Measurements from ENCODE around the gene TMEM258. TPM values are rescaled to one million over a fixed set of nuclear protein-coding genes. Genes with fewer than 3 reads are reported as not detected.

The TMEM258 gene
- total and polyA plus RNA-seq, 9 of the 15 experiments (the other 6 are each of a cell fraction or from before 2014, with no cell fraction given), result 97.2 to 856 (median 231) TPM

DNA sequence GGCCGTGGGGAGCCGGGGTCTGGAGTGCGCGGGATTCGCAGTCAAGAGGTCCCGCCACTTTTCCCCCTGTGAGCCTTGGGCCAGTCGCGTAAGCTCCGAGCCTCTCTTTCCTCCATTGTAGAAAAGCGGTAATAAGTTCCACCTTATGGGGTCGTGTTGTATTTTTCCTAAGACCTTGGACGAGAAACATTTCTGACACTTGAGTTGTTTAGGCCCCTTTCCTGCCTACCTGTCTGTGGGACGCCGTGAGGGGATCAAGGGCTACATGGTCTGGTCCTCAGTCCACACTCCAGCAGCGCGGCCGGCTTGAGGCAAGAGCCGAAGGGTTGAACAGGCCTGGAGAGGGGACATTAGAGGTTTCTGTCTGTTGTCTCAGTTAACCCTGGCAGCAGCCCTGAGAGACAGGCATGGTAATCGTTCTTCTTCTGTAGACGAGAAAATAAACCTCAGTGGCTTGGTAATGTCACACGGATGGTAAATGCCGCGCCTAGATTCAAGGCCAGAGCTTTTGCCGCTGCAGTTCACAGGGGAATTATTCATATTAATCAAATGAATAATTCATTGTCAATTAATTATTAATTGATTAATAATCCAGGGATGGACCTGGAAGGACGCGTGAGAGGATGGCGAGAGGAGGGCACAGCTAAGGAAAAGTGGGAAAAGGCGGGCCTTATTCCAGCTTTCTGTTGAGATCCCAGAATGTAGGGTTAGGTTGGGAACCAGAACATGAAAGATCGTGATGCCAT is 857 bp upstream of the TMEM258 start (continued):
- TF ChIP-seq, protein P1, sequence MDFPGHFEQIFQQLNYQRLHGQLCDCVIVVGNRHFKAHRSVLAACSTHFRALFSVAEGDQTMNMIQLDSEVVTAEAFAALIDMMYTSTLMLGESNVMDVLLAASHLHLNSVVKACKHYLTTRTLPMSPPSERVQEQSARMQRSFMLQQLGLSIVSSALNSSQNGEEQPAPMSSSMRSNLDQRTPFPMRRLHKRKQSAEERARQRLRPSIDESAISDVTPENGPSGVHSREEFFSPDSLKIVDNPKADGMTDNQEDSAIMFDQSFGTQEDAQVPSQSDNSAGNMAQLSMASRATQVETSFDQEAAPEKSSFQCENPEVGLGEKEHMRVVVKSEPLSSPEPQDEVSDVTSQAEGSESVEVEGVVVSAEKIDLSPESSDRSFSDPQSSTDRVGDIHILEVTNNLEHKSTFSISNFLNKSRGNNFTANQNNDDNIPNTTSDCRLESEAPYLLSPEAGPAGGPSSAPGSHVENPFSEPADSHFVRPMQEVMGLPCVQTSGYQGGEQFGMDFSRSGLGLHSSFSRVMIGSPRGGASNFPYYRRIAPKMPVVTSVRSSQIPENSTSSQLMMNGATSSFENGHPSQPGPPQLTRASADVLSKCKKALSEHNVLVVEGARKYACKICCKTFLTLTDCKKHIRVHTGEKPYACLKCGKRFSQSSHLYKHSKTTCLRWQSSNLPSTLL (IDR thresholded peaks at IDR 0.05), result no peak
- no peak for TF ChIP-seq SRSF7 (optimal IDR thresholded peaks at IDR 0.05; ENCODE audit: low read depth, low read length)
- no peak for TF ChIP-seq BRCA1 (IDR thresholded peaks at IDR 0.05)
- TF ChIP-seq BRCA1 (CRISPR knock-in tag; IDR thresholded peaks at IDR 0.05), result no peak
- no peak for TF ChIP-seq MYBL2 (IDR thresholded peaks at IDR 0.05; ENCODE audit: low read depth)
- TF ChIP-seq MYBL2 (CRISPR knock-in tag; IDR thresholded peaks at IDR 0.05; ENCODE audit: borderline replicate concordance), result no peak
- TF ChIP-seq THRAP3 (IDR thresholded peaks at IDR 0.05; ENCODE audit: borderline replicate concordance), result no peak
- TF ChIP-seq, protein P2, sequence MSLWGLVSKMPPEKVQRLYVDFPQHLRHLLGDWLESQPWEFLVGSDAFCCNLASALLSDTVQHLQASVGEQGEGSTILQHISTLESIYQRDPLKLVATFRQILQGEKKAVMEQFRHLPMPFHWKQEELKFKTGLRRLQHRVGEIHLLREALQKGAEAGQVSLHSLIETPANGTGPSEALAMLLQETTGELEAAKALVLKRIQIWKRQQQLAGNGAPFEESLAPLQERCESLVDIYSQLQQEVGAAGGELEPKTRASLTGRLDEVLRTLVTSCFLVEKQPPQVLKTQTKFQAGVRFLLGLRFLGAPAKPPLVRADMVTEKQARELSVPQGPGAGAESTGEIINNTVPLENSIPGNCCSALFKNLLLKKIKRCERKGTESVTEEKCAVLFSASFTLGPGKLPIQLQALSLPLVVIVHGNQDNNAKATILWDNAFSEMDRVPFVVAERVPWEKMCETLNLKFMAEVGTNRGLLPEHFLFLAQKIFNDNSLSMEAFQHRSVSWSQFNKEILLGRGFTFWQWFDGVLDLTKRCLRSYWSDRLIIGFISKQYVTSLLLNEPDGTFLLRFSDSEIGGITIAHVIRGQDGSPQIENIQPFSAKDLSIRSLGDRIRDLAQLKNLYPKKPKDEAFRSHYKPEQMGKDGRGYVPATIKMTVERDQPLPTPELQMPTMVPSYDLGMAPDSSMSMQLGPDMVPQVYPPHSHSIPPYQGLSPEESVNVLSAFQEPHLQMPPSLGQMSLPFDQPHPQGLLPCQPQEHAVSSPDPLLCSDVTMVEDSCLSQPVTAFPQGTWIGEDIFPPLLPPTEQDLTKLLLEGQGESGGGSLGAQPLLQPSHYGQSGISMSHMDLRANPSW (CRISPR knock-in tag; IDR thresholded peaks at IDR 0.05), result no peak; the same call in 1 of the 2 replicates
- TF ChIP-seq, protein P3, sequence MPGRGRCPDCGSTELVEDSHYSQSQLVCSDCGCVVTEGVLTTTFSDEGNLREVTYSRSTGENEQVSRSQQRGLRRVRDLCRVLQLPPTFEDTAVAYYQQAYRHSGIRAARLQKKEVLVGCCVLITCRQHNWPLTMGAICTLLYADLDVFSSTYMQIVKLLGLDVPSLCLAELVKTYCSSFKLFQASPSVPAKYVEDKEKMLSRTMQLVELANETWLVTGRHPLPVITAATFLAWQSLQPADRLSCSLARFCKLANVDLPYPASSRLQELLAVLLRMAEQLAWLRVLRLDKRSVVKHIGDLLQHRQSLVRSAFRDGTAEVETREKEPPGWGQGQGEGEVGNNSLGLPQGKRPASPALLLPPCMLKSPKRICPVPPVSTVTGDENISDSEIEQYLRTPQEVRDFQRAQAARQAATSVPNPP (IDR thresholded peaks at IDR 0.05; ENCODE audit: borderline replicate concordance, insufficient read depth, insufficient read length), result no peak
- TF ChIP-seq YY1 (IDR thresholded peaks at IDR 0.05; ENCODE audit: borderline replicate concordance in 1 of 3, control insufficient read depth in 1 of 3, extremely low read depth in 1 of 3, insufficient read depth in 3 of 3, insufficient read length in 1 of 3, insufficient replicate concordance in 2 of 3, low read depth in 1 of 3, low read length in 2 of 3), result peak in 1 of 3 experiments; percentile 2
- TF ChIP-seq, protein P4, sequence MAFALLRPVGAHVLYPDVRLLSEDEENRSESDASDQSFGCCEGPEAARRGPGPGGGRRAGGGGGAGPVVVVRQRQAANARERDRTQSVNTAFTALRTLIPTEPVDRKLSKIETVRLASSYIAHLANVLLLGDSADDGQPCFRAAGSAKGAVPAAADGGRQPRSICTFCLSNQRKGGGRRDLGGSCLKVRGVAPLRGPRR (CRISPR knock-in tag; IDR thresholded peaks at IDR 0.05), result no peak
- TF ChIP-seq EP300 (IDR thresholded peaks at IDR 0.05; ENCODE audit: low read length), result no peak
- no peak for TF ChIP-seq GATA2 (CRISPR knock-in tag; IDR thresholded peaks at IDR 0.05)
- no peak for TF ChIP-seq RFX1 (IDR thresholded peaks at IDR 0.05)
- TF ChIP-seq, protein P5, sequence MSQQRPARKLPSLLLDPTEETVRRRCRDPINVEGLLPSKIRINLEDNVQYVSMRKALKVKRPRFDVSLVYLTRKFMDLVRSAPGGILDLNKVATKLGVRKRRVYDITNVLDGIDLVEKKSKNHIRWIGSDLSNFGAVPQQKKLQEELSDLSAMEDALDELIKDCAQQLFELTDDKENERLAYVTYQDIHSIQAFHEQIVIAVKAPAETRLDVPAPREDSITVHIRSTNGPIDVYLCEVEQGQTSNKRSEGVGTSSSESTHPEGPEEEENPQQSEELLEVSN (IDR thresholded peaks at IDR 0.05; ENCODE audit: borderline replicate concordance in 1 of 2, extremely low read depth in 1 of 2, insufficient read depth in 1 of 2, insufficient read length in 1 of 2, low read depth in 1 of 2, low read length in 1 of 2, poor library complexity in 1 of 2, severe bottlenecking in 1 of 2), result peak; percentile 44 to 58
- no peak for TF ChIP-seq SNRNP70 (optimal IDR thresholded peaks at IDR 0.05; ENCODE audit: low read depth, low read length)
- TF ChIP-seq ZNF444 (CRISPR knock-in tag; IDR thresholded peaks at IDR 0.05), result no peak
- TF ChIP-seq RCOR1 (IDR thresholded peaks at IDR 0.05; ENCODE audit: borderline replicate concordance in 1 of 2, low read depth in 2 of 2, low read length in 2 of 2), result no peak
- TF ChIP-seq PHF21A (IDR thresholded peaks at IDR 0.05; ENCODE audit: borderline replicate concordance, low read depth), result no peak
- TF ChIP-seq ZSCAN29 (IDR thresholded peaks at IDR 0.05), result no peak

All from K562 (cell line).